GM12874 (cell line): ENCODE results near the gene CDC42EP4.

Experiments used
- CTCF ChIP-seq: IDR thresholded peaks from 2 replicates; pipeline ENCODE4 v1.5.1; 2011; ENCODE audit warnings: low read depth, mild to moderate bottlenecking, control low read depth, low read length, moderate library complexity; ENCODE audit not compliant: insufficient read depth

The CDC42EP4 gene

GRCh38 chr17:73335591-73336407 lies 24.0 kb upstream of the CDC42EP4 start:
- no peak for TF ChIP-seq CTCF

- TF ChIP-seq CTCF, result no peak
These were observed 23.1 kb upstream of the CDC42EP4 start for GRCh38 chr17:73334771-73335513.

GRCh38 chr17:73331060-73331459 lies 19.3 kb upstream of the CDC42EP4 start:
- TF ChIP-seq CTCF, result no peak

- TF ChIP-seq CTCF, result no peak
These were observed 15.9 kb upstream of the CDC42EP4 start for GRCh38 chr17:73327676-73328075.

- TF ChIP-seq CTCF, result no peak
These were observed 13.7 kb upstream of the CDC42EP4 start for GRCh38 chr17:73325527-73325842.

GRCh38 chr17:73324711-73325526 lies 13.1 kb upstream of the CDC42EP4 start:
- TF ChIP-seq CTCF, result no peak

GRCh38 chr17:73324160-73324475 lies 12.3 kb upstream of the CDC42EP4 start:
- TF ChIP-seq CTCF, result no peak
